CD4-positive, CD25-positive, alpha-beta regulatory T cell (primary cell): ENCODE data around the gene PRTG. TPM values are rescaled to one million over a fixed set of nuclear protein-coding genes. Genes with fewer than 3 reads are reported as not detected.

Source experiments
- ATAC-seq, 2 donors: fragments of 150-1000 bp; cut with Tn5 transposase; one replicate each; pipeline ENCODE4 v1.10.0; 2021; ENCODE audit warnings: low read depth in 2 of 2, moderate number of reproducible peaks in 2 of 2, moderate library complexity in 1 of 2
- DNase-seq, 3 donors: peaks; one replicate each; pipeline versions ENCODE4 v3.0.0 to v3.0.0-alpha.2; 2012 to 2022; ENCODE audit warnings: mixed read lengths in 1 of 3
- H3K27ac ChIP-seq: one replicate; pipeline ENCODE4 v1.7.0; 2013; ENCODE audit warnings: mild to moderate bottlenecking, low read length; ENCODE audit not compliant: insufficient read depth, poor library complexity, severe bottlenecking
- H3K27me3 ChIP-seq: one replicate; pipeline ENCODE4 v1.7.0; 2013; ENCODE audit warnings: low read length; ENCODE audit not compliant: control insufficient read depth, insufficient read depth
- H3K36me3 ChIP-seq: one replicate; pipeline ENCODE4 v1.7.0; 2013; ENCODE audit warnings: mild to moderate bottlenecking, low read length, moderate library complexity; ENCODE audit not compliant: control insufficient read depth, insufficient read depth
- H3K4me1 ChIP-seq: 2 replicates; pipeline ENCODE4 v1.7.0; 2013; ENCODE audit warnings: mild to moderate bottlenecking, low read length; ENCODE audit not compliant: insufficient read depth, control insufficient read depth, poor library complexity, severe bottlenecking
- H3K4me3 ChIP-seq: one replicate; pipeline ENCODE4 v1.7.0; 2013; ENCODE audit warnings: low read depth, mild to moderate bottlenecking, low read length, moderate library complexity
- H3K9me3 ChIP-seq, 2 experiments: 1 replicate in 1 of 2; 2 replicates in 1 of 2; pipeline ENCODE4 v1.7.0; 2013; ENCODE audit warnings: low read length in 2 of 2, mild to moderate bottlenecking in 1 of 2, moderate library complexity in 1 of 2; ENCODE audit not compliant: control insufficient read depth in 2 of 2
- H3K27ac Mint-ChIP-seq, 3 donors: one replicate each; pipeline ENCODE4 v1.8.0; 2020 to 2022; ENCODE audit warnings: mild to moderate bottlenecking in 3 of 3, mixed read lengths in 3 of 3, moderate library complexity in 2 of 3
- H3K27me3 Mint-ChIP-seq: one replicate; pipeline ENCODE4 v1.8.0; 2022; ENCODE audit warnings: mild to moderate bottlenecking, mixed read lengths
- H3K36me3 Mint-ChIP-seq: one replicate; pipeline ENCODE4 v1.8.0; 2020; ENCODE audit warnings: mixed read lengths
- H3K4me1 Mint-ChIP-seq, 4 donors: one replicate each; pipeline ENCODE4 v1.8.0; 2020 to 2022; ENCODE audit warnings: mixed read lengths in 4 of 4, mild to moderate bottlenecking in 1 of 4
- H3K4me3 Mint-ChIP-seq, 4 donors: one replicate each; pipeline ENCODE4 v1.8.0; 2020 to 2022; ENCODE audit warnings: mild to moderate bottlenecking in 4 of 4, mixed read lengths in 4 of 4, moderate library complexity in 3 of 4
- H3K9me3 Mint-ChIP-seq, 7 donors: one replicate each; pipeline ENCODE4 v1.8.0; 2020 to 2022; ENCODE audit warnings: mixed read lengths in 7 of 7, mild to moderate bottlenecking in 3 of 7, moderate library complexity in 2 of 7
- polyA plus RNA-seq, 4 donors: library from polyadenylated mRNA; unstranded; fragments of 300-500 nt; fragmentation: Illumina TruSeq; gene quantifications; one replicate each; pipeline ENCODE4 v1.2.3, GENCODE V29; 2021
- total RNA-seq: library from RNA; stranded (reverse); gene quantifications from one replicate; pipeline ENCODE4 v1.2.3, GENCODE V29; 2022

Gene PRTG
- total and polyA plus RNA-seq, 5 donors from 2014 or later, result not detected

DNA sequence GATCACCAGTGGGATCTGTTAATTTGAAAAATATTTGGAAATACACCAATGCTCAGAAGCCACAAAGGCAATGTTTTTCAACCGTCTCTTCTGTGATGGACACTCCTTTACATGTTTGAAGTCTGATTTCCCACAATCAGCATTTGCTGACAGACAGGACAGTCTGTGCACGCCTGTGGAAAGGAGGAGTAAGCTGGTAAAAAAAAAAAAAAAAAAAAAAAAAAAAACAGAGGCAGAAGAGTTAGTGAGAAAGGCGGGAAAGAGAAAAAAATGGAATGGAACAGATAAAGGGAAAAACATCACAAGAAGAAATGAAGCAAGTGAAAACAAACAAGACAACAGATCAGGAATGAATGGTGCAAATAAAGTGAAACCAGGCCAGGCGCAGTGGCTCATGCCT is 35.0 kb downstream of the PRTG start:
- H3K36me3 ChIP-seq, result no peaks in the 10 kb centered on the region
- H3K9me3 ChIP-seq, result no peaks in the 10 kb centered on the region
- Mint-ChIP-seq H3K9me3 (no peaks in the 10 kb centered on the region), H3K4me3 (no peak overlapping the region), H3K27ac (peak overlapping the region in 1 of 3 donors; percentile 85), H3K4me1 (peaks cover 0 to 11% (median 6%) of the 10 kb centered on the region in 4 donors), H3K36me3 (no peaks in the 10 kb centered on the region), H3K27me3 (peaks cover 17% of the 10 kb centered on the region)
- ATAC-seq (no peak), DNase-seq (no peak)
- no peaks in the 10 kb centered on the region for H3K4me1 ChIP-seq
- H3K27ac ChIP-seq, result no peak overlapping the region
- no peaks in the 10 kb centered on the region for H3K27me3 ChIP-seq
- H3K4me3 ChIP-seq, result no peak overlapping the region

DNA sequence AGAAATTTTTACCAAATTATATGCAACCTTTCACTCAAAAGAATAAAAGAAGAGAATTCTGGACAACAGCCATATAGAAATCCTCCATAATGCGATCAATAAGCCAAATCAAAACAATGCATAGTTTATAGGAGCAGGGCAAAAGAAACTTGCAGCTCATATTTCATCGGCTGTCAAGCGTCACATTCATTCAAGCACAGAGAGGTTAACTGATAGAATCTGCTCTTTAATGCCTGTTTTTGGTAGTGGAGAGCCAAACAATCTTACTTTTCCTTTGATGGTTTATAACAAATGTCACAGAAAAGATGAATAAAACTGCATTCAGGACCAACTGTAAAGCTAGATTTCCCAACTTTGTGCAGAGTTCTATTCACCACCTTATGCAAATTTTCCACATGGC is 35.4 kb downstream of the PRTG start:
- H3K4me3 ChIP-seq, result no peak overlapping the region
- Mint-ChIP-seq H3K9me3 (no peaks in the 10 kb centered on the region), H3K27me3 (peaks cover 18% of the 10 kb centered on the region), H3K27ac (no peak overlapping the region), H3K36me3 (no peaks in the 10 kb centered on the region), H3K4me1 (peaks cover 0 to 11% (median 7%) of the 10 kb centered on the region in 4 donors), H3K4me3 (no peak overlapping the region)
- H3K27me3 ChIP-seq, result no peaks in the 10 kb centered on the region
- H3K4me1 ChIP-seq, result no peaks in the 10 kb centered on the region
- H3K36me3 ChIP-seq, result no peaks in the 10 kb centered on the region
- ATAC-seq (no peak), DNase-seq (no peak)
- no peaks in the 10 kb centered on the region for H3K9me3 ChIP-seq
- H3K27ac ChIP-seq, result no peak overlapping the region

DNA sequence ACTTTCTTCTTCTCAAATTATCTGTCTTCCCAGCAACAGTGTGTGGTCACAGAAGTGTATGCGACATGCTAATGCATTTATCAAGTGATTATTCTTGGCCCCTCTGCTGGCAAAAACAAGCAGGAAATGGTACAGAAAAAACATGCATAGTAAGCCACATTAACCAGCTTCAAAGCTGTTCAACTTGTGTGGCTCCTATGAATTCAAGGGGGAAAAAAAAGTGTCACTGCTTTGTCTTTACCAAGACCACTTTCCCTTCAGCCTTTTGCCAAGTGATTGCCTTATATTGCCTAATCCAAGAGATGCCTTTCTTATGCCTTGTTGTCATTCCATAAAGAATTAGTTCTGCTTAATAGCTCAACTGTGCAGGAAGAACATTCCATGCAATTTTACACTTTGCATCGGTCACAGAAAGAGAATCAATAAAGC is 39.1 kb downstream of the PRTG start:
- ATAC-seq, result no peak
- Histone ChIP-seq H3K4me1 (no peaks in the 10 kb centered on the region), H3K9me3 (no peaks in the 10 kb centered on the region), H3K36me3 (no peaks in the 10 kb centered on the region), H3K27me3 (no peaks in the 10 kb centered on the region), H3K27ac (no peak overlapping the region), H3K4me3 (no peak overlapping the region)
- Mint-ChIP-seq H3K4me1 (peaks cover 0 to 11% (median 7%) of the 10 kb centered on the region in 4 donors), H3K36me3 (no peaks in the 10 kb centered on the region), H3K27ac (no peak overlapping the region), H3K4me3 (no peak overlapping the region), H3K9me3 (no peaks in the 10 kb centered on the region), H3K27me3 (peaks cover 15% of the 10 kb centered on the region)
- peak in 1 of 3 donors; percentile 16 for DNase-seq

DNA sequence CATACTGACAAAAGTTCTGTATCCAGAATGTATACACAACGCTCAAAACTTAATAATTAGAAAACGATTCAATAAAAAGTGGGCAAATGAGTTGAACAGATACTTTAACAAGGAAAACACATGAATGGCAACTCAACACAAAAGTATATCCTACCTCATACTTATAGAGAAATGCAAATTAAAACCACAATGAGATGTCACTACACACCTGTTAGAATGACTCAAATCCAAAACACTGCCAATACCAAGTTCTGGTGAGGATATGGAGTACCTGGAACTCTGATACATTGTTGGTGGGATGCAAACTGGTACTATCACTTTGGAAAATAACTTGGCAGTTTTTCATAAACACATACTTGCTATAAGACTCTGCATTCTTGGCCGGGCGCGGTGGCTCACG is 42.1 kb downstream of the PRTG start:
- Mint-ChIP-seq H3K9me3 (peaks cover 0 to 1% (median 0%) of the 10 kb centered on the region in 7 donors), H3K27ac (no peak overlapping the region), H3K27me3 (peaks cover 6% of the 10 kb centered on the region), H3K4me1 (peaks cover 0 to 11% (median 7%) of the 10 kb centered on the region in 4 donors), H3K4me3 (no peak overlapping the region), H3K36me3 (no peaks in the 10 kb centered on the region)
- Histone ChIP-seq H3K27me3 (no peaks in the 10 kb centered on the region), H3K27ac (no peak overlapping the region), H3K36me3 (no peaks in the 10 kb centered on the region), H3K4me1 (no peaks in the 10 kb centered on the region), H3K9me3 (no peaks in the 10 kb centered on the region), H3K4me3 (no peak overlapping the region)
- peak in 1 of 3 donors; percentile 9 for DNase-seq
- ATAC-seq, result no peak

DNA sequence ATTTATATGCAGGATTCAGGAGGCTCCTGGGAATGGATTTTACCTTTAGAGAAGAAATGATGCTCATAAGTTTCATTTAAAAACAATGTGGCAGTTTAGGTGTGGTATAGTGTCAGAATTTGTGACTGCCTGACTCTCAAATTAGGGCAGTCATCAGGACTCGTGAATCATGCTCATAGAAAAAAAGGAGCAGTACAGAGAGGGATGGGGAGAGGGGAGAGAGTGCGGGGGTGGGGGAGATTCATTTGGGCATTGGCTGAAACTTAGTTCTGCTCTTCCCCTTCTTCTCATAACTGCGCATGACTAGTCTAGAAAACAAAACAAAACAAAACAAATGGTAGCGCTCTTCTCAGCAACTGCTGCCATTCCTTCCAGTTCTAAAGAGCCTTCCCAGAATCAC is 44.3 kb downstream of the PRTG start:
- H3K27ac Mint-ChIP-seq, result no peak overlapping the region
- H3K4me3 Mint-ChIP-seq, result no peak overlapping the region
- Histone ChIP-seq H3K36me3 (no peaks in the 10 kb centered on the region), H3K27me3 (no peaks in the 10 kb centered on the region), H3K9me3 (no peaks in the 10 kb centered on the region), H3K4me1 (peaks cover 7% of the 10 kb centered on the region), H3K4me3 (no peak overlapping the region), H3K27ac (no peak overlapping the region)
- ATAC-seq (no peak), DNase-seq (no peak)
- H3K9me3 Mint-ChIP-seq, result peaks cover 0 to 1% (median 0%) of the 10 kb centered on the region in 7 donors
- H3K27me3 Mint-ChIP-seq, result peaks cover 6% of the 10 kb centered on the region
- no peaks in the 10 kb centered on the region for H3K36me3 Mint-ChIP-seq
- peaks cover 7 to 10% (median 9%) of the 10 kb centered on the region in 4 donors for H3K4me1 Mint-ChIP-seq

DNA sequence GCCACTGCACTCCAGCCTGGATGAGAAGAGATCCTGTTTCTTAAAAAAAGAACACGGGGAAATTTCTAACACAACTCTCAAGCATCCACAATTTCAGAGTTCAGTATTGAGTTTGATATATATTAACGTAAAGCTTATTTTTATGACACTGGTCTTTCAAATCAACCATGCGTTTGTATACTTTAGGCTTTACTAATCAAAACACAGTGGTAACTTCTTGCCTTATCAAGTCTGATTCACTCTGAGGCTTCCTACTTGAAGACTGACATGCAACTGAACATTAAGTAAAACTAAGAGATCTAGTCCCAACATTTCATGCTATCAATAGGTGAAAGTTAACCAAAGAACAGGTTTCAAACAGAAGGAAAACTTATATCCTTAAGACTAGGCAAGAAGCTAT is 46.7 kb downstream of the PRTG start:
- Histone ChIP-seq H3K36me3 (no peaks in the 10 kb centered on the region), H3K4me1 (peaks cover 7% of the 10 kb centered on the region), H3K9me3 (no peaks in the 10 kb centered on the region), H3K27me3 (no peaks in the 10 kb centered on the region), H3K27ac (no peak overlapping the region), H3K4me3 (no peak overlapping the region)
- H3K36me3 Mint-ChIP-seq, result no peaks in the 10 kb centered on the region
- ATAC-seq (no peak), DNase-seq (no peak)
- no peaks in the 10 kb centered on the region for H3K27me3 Mint-ChIP-seq
- H3K9me3 Mint-ChIP-seq, result peaks cover 0 to 1% (median 0%) of the 10 kb centered on the region in 7 donors
- H3K4me1 Mint-ChIP-seq, result peaks cover 0 to 10% (median 8%) of the 10 kb centered on the region in 4 donors
- H3K4me3 Mint-ChIP-seq, result no peak overlapping the region
- no peak overlapping the region for H3K27ac Mint-ChIP-seq

DNA sequence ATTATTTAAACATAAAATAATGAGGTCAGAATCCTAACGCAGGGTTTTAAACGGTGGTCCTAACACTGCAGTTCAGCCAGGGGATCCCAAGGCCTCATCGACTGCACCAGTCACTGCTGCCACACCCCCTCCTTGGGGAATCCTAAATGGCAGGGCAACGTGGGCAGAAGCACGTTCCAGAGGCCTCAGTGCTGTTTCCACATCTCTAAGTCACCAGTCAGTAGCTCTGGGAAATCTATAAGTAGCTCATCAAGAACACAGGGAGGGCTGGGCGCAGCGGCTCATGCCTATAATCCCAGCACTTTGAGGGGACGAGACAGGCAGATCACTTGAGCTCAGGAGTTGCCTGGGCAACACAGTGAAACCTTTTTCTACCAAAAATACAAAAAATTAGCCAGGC is 47.5 kb downstream of the PRTG start:
- no peak for DNase-seq
- Histone ChIP-seq H3K36me3 (no peaks in the 10 kb centered on the region), H3K4me1 (peaks cover 7% of the 10 kb centered on the region), H3K9me3 (no peaks in the 10 kb centered on the region), H3K27me3 (no peaks in the 10 kb centered on the region), H3K27ac (no peak overlapping the region), H3K4me3 (no peak overlapping the region)
- H3K4me1 Mint-ChIP-seq, result peaks cover 0 to 10% (median 8%) of the 10 kb centered on the region in 4 donors
- no peaks in the 10 kb centered on the region for H3K36me3 Mint-ChIP-seq
- H3K9me3 Mint-ChIP-seq, result peaks cover 0 to 1% (median 0%) of the 10 kb centered on the region in 7 donors
- no peak overlapping the region for H3K4me3 Mint-ChIP-seq
- H3K27me3 Mint-ChIP-seq, result no peaks in the 10 kb centered on the region
- H3K27ac Mint-ChIP-seq, result no peak overlapping the region
- no peak for ATAC-seq

DNA sequence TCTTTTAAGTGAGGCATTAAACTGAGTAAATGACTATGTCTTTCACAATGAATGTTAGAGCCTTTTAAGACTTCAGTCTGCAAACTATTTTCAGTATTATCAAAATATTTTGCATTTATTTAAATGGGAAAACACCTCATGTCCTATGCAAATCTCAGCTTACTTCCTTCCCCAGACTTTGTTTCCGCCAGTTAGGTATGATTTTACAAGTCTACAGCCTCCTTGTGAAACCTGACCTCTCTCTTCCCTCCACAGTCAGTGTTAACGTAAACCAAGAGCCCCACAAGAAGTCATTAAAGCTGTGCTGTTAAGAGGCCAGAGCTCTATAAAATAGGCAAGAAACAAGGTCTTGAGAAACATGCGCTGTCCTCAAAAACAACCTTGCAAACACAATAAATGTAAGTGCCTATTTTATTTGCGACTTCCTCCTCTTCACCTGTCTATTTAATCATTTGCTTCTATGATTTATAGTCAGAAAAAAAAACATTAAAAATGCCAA is 48.3 kb downstream of the PRTG start:
- peak in 2 of 3 donors; percentile 10 to 76 for DNase-seq
- Mint-ChIP-seq H3K27ac (peak overlapping the region in 1 of 3 donors; percentile 15), H3K36me3 (no peaks in the 10 kb centered on the region), H3K9me3 (peaks cover 0 to 1% (median 0%) of the 10 kb centered on the region in 7 donors), H3K4me1 (peaks cover 0 to 10% (median 8%) of the 10 kb centered on the region in 4 donors), H3K27me3 (no peaks in the 10 kb centered on the region), H3K4me3 (peak overlapping the region in 2 of 4 donors; percentile 19 to 52)
- peak in 1 of 2 donors; percentile 31 for ATAC-seq
- Histone ChIP-seq H3K27me3 (no peaks in the 10 kb centered on the region), H3K9me3 (no peaks in the 10 kb centered on the region), H3K4me3 (peak overlapping the region; percentile 33), H3K4me1 (peaks cover 7% of the 10 kb centered on the region), H3K36me3 (no peaks in the 10 kb centered on the region), H3K27ac (no peak overlapping the region)
